Raji (cell line): Measurements from ENCODE around the gene XRCC1.
A peak's percentile ranks its signal among the peaks of the same experiment; 100 is the strongest.

ENCODE experiments used
- POLR2A ChIP-seq: IDR thresholded peaks from 2 replicates; pipeline ENCODE4 v1.6.1; 2011; ENCODE audit warnings: low read depth, low read length, control low read depth; ENCODE audit not compliant: insufficient read depth

Gene XRCC1

DNA sequence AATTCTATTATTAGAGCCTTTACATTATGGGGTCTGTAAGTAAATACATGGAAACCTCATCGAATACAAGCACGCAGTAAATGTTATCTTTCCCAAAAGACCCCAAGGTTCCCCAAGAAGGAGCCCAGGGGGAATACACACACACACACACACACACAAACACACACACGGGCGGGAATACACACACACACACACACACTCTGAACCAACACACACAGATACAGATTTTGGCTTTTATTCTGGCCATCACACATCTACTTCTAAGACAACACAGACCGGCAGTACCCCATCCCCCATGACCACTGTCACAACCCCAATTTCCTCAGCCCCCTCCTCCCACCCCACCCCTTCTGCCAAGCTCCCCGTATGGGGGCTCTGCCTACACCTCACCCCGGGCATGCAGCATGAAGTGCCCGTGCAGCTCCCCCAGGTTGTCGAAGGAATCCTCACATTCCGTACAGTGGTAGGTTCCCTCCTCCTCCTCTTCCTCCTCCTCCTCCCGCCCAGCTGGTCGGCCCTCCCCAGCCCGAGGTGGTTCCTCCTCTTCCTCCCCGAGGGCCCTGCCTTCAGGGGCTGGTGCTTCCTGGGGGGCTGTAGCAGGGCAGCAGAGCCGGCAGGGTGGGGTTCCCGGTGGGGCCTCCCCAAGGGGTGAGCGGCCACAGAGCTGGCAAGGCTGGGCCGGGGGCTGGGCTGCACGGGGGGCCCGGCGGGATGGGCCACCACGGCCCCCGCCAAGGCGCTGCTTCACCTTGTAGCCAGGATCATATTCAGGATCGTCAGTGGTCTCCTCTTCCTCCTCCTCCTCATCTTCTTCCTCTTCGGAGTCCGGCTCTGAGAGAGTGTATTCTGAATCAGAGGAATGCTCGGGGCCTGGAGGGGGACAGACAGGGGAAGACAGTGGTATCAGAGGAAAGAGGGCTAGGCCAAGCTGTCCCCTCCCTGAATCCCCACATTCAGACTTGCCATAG is 32.2 kb upstream of the XRCC1 start:
- TF ChIP-seq POLR2A: no peak

DNA sequence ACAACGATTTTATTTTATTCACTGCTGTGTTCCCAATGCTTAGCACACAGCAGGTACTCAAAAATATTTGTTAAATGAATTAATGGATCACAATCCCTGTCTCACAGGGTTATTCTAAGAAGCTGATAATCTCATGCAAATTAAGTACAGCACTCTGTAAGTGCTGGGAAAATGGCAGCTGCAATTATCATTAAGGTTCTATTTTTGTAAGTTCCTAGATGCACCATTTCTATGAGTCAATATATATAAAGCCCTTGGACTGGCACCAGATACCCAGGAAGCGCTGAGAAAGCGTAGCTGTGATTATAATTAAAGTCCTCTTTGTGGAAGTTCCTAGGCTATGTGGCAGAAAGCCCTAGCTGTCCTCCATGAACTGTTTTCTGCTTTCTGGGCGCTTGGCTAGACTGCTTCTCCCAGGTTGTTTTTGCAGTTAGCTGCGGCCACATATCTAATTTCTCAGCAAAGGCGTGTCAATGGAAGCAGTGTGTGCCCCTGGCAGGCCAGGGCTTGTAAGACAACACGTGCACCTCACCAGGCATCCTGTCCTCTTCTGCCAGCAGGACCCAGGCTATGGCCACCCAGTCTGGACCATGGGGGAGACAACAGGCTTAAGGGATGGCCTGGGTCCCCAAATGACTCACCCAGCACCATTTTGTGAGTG is 31.4 kb upstream of the XRCC1 start:
- TF ChIP-seq POLR2A: no peak

DNA sequence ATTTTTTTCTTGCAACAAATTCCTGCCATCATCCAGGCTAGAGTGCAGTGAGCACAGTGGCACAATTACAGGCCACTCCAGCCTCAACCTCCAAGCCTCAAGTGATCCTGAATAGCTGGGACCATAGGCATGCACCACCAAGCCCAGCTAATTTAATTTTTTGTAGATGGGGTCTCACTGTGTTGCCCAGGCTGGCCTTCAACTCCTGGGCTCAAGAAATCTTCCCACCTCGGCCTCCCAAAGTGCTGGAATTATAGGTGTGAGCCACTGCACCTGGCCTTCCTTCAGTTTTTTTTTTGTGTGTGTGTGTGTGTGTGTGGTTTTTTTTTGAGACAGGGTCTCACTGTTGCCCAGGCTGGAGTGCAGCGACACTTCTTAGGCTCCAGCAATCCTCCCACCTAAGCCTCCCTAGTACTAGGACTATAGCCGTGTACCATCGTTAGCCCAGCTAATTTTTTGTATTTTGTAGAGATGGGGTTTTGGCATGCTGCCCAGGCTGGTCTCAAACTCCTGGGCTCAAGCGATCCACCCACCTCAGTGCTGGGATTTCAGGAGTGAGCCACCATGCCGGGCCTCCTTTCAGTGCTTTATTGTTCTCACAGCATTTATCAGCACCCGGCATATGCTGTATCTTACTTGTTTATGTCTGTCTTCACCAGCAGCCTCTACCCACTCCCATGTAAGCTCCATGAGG is 30.7 kb upstream of the XRCC1 start:
- TF ChIP-seq POLR2A: no peak

DNA sequence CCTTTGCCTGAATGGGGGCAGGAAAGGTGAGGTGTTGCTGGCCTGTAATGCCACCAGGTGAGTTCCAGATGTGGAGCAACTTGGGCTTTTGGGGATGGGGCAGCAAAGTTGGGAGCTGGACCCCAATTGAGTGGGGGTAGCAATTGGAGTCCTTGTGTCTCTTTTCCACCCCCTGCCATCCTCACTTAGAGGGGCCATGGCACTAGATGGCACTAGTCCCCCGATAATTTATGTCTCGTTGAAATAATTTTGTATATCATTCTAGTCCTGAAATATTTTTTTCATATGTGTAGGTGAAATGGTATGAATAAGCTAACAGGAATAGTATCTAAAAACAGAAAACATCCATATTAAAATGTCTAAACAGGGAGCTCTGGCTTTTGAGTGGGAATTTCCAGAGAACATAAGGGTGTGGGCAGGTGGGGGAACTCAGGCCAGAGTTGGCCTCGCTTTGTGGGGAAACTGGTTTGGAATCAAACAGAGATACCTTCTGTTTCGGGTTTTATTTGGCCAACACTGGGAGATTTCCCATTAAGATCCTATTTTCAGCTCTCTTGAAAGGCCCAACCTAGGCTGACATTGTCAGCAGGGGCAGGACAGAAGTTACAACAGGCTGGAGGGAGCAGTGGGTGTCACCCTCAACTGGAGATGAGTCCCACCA is 24.4 kb upstream of the XRCC1 start:
- no peak for TF ChIP-seq POLR2A

DNA sequence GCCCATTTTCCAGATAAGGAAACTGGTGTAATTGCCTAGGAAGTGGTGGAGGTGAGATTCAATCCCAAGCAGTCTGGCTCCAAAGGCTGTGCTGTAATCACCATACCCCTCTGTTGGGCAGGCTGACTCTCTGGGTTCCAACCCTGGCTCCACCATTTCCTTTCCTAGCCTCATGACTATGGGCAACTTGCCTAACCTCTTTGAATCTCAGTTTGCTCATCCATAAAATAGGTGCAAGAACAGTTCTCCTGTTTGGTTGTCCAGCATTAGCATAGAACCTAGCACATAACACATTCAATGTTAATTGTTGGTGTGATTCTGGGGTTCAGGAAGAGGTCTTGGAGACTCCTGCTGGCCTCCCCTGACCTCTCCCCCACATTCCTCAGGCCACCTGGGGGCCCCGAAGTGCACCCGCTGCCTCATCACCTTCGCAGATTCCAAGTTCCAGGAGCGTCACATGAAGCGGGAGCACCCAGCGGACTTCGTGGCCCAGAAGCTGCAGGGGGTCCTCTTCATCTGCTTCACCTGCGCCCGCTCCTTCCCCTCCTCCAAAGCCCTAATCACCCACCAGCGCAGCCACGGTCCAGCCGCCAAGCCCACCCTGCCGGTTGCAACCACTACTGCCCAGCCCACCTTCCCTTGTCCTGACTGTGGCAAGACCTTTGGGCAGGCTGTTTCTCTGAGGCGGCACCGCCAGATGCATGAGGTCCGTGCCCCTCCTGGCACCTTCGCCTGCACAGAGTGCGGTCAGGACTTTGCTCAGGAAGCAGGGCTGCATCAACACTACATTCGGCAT is 23.3 kb upstream of the XRCC1 start:
- no peak for TF ChIP-seq POLR2A

DNA sequence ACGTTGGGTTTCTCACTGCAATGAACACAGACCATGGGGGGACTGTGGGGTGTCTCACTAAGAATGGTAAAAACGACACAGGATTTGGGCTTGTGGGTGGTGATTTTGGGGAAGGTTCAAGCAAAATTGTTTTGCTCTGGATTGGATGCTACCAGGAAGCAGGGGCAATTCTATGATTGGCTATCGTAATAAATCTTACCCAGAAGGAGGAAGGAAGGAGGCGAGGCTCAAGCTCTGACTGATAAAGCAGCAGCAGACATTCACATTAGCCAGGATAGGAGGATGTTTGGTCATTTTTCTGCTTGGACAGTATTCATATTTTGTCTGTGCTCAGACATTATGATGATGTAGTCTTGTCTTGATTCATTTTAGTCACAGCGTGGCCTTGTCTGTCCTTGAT is 22.5 kb upstream of the XRCC1 start:
- no peak for TF ChIP-seq POLR2A

DNA sequence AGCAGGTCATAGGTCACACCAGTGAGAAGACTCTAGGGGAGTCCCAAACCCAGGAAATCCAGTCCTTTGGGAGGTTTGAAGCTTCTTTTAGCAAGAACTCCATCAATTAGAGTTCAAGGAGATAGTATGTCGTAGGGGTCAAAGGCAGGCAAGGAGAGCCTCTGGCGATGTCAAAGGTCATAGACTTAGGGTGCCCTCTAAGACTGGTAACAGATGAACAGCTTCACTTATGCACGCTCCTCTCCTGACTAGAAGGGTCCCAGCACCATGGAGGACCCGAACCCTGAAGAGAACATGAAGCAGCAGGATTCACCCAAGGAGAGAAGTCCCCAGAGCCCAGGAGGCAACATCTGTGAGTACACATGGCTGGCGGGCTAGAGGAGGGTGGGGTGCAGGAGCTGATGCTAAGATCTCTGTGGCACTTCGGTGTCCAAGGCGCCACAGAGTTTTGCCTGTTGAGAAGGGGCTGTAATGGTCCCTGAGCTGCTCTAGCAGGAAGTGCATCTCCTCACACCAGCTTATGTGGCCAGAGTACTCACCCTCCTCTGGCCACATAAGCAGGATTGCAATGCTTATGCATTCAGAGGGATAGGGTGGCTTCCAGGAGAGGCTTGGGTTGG is 21.6 kb upstream of the XRCC1 start:
- TF ChIP-seq POLR2A: no peak

DNA sequence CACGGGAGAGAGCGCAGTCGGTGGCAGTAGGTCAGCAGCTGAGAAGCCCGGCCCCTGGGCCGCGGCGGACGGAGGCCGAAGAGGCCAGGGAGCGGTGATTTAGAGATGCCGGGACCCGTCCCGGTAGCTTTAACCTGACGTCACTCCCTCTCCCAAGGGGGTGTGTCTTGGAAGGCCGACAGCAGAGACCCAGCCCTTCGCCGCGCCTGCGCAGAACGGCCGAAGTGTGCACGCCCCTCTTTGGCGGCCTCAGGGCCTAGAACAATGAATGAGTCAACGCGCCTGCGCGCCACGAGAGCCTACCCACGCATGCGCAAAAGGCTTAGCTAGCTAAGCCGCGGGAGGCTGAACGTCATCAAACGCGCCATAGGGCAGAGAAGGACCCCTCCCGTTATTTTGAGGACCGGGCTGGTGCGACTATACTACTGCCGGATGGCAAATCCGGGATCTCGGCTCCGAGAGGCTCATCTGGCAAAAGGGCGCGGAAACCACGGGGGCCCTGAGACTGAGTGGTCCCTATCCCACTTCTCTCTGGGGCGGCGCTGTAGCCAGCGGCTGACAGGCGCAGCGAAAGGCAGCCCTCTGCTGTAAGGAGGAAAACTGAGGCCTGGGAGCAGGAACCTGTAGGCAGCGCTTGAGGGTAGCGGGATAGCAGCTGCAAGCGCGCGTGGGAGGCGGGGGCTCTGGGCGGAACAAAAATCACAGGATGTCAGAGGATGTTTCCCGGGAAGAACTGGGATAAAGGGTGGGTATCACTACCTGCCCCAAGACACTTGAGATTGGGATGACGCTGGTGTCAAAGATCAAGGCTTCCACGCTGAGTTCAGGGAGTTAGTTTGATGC is 20.9 kb upstream of the XRCC1 start, which contains the start of the genes IRGQ and ZNF576:
Gene IRGQ (minus strand): TSS at position 136 of the 843 bp plus-strand sequence. CDS start 796 bp downstream, outside the sequence.
Gene ZNF576 (plus strand): TSS at position 597 of the 843 bp plus-strand sequence. CDS start 514 bp downstream, outside the sequence.
- TF ChIP-seq POLR2A: peak; percentile 67

DNA sequence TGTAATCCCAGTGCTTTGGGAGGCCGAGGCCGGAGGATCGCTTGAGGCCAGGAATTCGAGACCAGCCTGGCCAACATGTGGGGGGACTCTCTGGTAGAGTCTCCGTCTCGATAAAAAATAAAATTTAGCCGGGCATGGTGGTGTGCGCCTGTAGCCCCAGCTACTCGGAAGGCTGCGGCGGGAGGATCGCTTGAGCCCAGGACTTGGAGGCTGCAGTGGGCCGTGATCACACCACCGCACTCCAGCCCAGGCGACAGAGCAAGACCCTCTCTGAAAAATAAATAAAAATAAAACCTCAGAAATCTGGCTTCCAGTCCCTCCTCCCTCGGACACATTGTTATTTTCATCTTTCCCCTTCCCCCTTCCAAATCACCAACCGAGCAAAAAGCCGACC is 20.3 kb upstream of the XRCC1 start:
- no peak for TF ChIP-seq POLR2A

DNA sequence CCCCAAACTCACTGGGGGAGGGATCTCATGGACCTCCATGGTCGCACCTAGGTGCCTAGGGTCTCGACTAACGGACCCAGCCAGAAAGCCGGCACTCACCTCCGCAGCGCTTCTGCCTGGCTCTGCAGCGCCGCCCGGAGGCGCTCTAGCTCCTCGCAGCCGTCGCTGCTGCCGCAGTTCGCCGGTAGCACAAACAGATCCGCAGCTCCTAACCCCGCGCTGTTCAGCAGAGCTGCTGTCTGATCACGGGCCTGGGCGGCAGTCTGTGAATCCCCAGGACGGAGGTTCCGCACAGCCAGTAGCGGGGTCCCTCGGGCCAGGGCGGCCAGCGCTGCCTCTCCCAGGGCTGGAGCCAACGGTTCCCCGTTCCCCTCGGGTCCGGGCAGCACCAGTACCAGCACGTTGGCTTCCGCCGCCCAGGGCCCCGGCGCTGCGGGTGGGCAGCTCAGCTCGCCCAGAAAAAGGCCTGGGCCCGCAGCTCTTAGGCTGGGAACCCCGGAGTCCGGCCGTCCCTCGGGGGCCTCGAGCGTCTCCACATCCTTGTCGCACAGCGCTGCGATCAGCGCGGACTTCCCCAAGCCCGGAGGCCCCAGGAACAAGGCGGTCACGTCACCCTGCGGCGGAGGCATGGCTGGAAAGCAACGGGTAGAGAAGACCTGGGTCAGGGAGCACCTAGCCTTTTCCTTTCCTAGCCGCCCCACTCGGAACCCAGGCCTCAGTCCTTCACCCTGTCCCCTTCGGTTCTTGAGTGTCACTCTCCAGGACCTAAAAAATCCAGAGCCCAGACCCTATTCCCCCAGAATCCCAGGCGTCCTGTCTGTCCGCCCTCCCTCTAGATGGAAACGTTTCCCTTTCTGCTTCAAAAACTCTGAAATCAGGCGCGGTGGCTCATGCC is 19.6 kb upstream of the XRCC1 start:
- no peak for TF ChIP-seq POLR2A

DNA sequence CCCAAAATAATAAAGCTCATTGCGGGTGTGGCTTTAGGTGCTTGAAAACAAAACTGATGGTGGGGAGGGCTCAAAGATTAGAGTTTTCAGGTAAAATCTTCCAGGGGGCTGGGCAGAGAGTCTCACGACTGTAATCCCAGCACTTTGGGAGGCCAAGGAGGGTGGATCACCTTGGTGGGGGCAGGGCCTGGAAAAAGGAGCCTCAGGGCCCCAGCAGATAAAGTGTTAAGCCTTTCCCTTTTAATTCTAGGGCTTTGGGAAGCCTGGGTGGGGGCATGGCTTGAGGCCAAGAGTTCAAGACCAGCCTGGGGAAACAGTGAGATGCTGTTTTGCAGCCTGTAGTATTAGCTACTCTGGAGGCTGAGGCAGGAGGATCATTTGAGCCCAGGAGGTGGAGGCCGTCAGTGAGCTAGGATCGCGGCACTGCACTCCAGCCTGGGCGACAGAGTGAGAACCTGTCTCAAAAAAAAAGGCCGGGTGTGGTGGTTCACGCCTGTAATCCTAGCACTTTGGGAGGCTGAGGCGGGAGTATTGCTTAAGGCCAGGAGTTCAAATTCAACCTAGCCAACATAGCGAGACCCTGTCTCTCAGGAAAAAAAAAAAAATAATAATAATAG is 18.9 kb upstream of the XRCC1 start:
- TF ChIP-seq POLR2A: no peak
